Psoas muscle (tissue), 8 donors: ENCODE data around the gene ITGA3. TPM values are rescaled to one million over a fixed set of nuclear protein-coding genes. Genes with fewer than 3 reads are reported as not detected.

ENCODE experiments used
- ATAC-seq, 4 donors: fragments of 200-7000 bp; cut with Tn5 transposase; one replicate each; pipeline ENCODE4 v1.9.1; 2020; ENCODE audit warnings: moderate library complexity in 3 of 4, mild to moderate bottlenecking in 2 of 4
- DNase-seq, 2 donors: peaks; one replicate each; pipeline ENCODE4 v3.0.0-alpha.2; 2020
- H3K27ac ChIP-seq: fragments of 200-600 bp; one replicate; pipeline ENCODE4 v1.8.0; 2022
- H3K27me3 ChIP-seq, 3 donors: fragments of 200-600 bp in 1 of 3; one replicate each; pipeline versions ENCODE4 v1.6.1 to v1.8.0; 2013 to 2022; ENCODE audit warnings: low read length in 2 of 3, mild to moderate bottlenecking in 2 of 3, moderate library complexity in 1 of 3; ENCODE audit not compliant: insufficient read depth in 3 of 3
- H3K36me3 ChIP-seq, 2 donors: fragments of 200-600 bp in 1 of 2; one replicate each; pipeline versions ENCODE4 v1.6.1 to v1.8.0; 2013 to 2022; ENCODE audit warnings: low read depth in 1 of 2, mild to moderate bottlenecking in 1 of 2, moderate library complexity in 1 of 2; ENCODE audit not compliant: insufficient read depth in 1 of 2
- H3K4me1 ChIP-seq: fragments of 200-600 bp; one replicate; pipeline ENCODE4 v1.8.0; 2022
- H3K4me3 ChIP-seq: fragments of 200-600 bp; one replicate; pipeline ENCODE4 v1.8.0; 2022; ENCODE audit warnings: mild to moderate bottlenecking
- H3K9me3 ChIP-seq: fragments of 200-600 bp; one replicate; pipeline ENCODE4 v1.8.0; 2022
- WGBS, 3 donors: extraction: QIAGEN DNeasy Blood & Tissue Kit; methylation state at CpG; one replicate each; pipeline versions ENCODE4 v1.1.6 to v1.1.7; 2013; 5-methylcytosine and 5-hydroxymethylcytosine counted together
- intact Hi-C, 2 donors: fragments of 100-400 bp; cut with DNase I; formaldehyde crosslinking; loops; one replicate each; pipeline versions ENCODE4 v1.11.0 to v1.14.2; 2022
- polyA plus RNA-seq, 3 donors: library from polyadenylated mRNA; stranded (reverse); fragments of 200-250 nt; gene quantifications; one replicate each; pipeline ENCODE4 v1.2.3, GENCODE V29; 2013
- total RNA-seq, 4 donors: library from RNA; stranded (reverse); fragmentation: NEBNext Ultra II Directional in 2 of 4; extraction: Animal tissue kit (Norgen Biotek cat#: 25700) in 2 of 4; gene quantifications; one replicate each; pipeline versions ENCODE4 v1.2.1 to v1.2.4, GENCODE V29; 2021 to 2023
- TF ChIP-seq, protein P1 (sequence below): fragments of 200-600 bp; IDR thresholded peaks from one replicate; pipeline ENCODE4 v1.8.0; 2022; ENCODE audit warnings: antibody characterized with exemption
- donor health status: healthy with polysubstance abuse.
- donor health status: DM: no; HTN: no; CAD: no; lungs with moderate emphysema.
- donor health status: Bipolar disorder and iron deficiency.
- donor health status: healthy.
- donor health status: DM: yes; HTN: yes; CAD: no.
- donor health status: DM: no; HTN: no; CAD: no.
- donor health status: DM: no; HTN: no; CAD: no.
- donor health status: DM: yes; HTN: yes; CAD: no.

The ITGA3 gene
- total and polyA plus RNA-seq, 7 donors, result 4.9 to 21.9 (median 10.9) TPM

GRCh38 chr17:50026837-50027171 is 29.1 kb upstream of the ITGA3 start:
- DNase-seq (peak; percentile 85 to 90), ATAC-seq (peak; percentile 87 to 97 (median 90))
- H3K27ac ChIP-seq, result no peak overlapping the region
- H3K4me3 ChIP-seq, result peak overlapping the region; percentile 30
- TF ChIP-seq, protein P1, sequence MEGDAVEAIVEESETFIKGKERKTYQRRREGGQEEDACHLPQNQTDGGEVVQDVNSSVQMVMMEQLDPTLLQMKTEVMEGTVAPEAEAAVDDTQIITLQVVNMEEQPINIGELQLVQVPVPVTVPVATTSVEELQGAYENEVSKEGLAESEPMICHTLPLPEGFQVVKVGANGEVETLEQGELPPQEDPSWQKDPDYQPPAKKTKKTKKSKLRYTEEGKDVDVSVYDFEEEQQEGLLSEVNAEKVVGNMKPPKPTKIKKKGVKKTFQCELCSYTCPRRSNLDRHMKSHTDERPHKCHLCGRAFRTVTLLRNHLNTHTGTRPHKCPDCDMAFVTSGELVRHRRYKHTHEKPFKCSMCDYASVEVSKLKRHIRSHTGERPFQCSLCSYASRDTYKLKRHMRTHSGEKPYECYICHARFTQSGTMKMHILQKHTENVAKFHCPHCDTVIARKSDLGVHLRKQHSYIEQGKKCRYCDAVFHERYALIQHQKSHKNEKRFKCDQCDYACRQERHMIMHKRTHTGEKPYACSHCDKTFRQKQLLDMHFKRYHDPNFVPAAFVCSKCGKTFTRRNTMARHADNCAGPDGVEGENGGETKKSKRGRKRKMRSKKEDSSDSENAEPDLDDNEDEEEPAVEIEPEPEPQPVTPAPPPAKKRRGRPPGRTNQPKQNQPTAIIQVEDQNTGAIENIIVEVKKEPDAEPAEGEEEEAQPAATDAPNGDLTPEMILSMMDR, result peak; percentile 99
- H3K27me3 ChIP-seq, result peaks cover 0 to 17% (median 2%) of the 10 kb centered on the region in 3 donors
- H3K9me3 ChIP-seq, result no peaks in the 10 kb centered on the region
- intact Hi-C loops, result loop anchor here (1.0 to 2.0 kb wide), 3 partner anchors 30 to 60 kb away; partner anchors contain the start of gene ITGA3 (in 1 of the 2)
- no peaks in the 10 kb centered on the region for H3K36me3 ChIP-seq
- 0 to 3% (median 1%) methylated on average over 6 of the region's 6 CpGs for WGBS, 3 donors
- H3K4me1 ChIP-seq, result peaks cover 6% of the 10 kb centered on the region

- WGBS, 3 donors, result 6 to 7% (median 7%) methylated on average over 19 to 27 of the region's 27 CpGs
- TF ChIP-seq, protein P1, result no peak
- Histone ChIP-seq H3K27me3 (peaks cover 0 to 17% (median 2%) of the 10 kb centered on the region in 3 donors), H3K4me1 (peaks cover 6% of the 10 kb centered on the region), H3K9me3 (no peaks in the 10 kb centered on the region), H3K27ac (peak overlapping the region; percentile 23), H3K36me3 (no peaks in the 10 kb centered on the region), H3K4me3 (peak overlapping the region; percentile 30)
- intact Hi-C loops, result loop anchor here (1.0 to 2.0 kb wide), 3 partner anchors 29 to 60 kb away; partner anchors contain the start of gene ITGA3 (in 1 of the 2)
- DNase-seq, result peak; percentile 77
- ATAC-seq, result peak; percentile 58 to 79 (median 68)
Measured at GRCh38 chr17:50027172-50027880, 28.6 kb upstream of the ITGA3 start.

DNA sequence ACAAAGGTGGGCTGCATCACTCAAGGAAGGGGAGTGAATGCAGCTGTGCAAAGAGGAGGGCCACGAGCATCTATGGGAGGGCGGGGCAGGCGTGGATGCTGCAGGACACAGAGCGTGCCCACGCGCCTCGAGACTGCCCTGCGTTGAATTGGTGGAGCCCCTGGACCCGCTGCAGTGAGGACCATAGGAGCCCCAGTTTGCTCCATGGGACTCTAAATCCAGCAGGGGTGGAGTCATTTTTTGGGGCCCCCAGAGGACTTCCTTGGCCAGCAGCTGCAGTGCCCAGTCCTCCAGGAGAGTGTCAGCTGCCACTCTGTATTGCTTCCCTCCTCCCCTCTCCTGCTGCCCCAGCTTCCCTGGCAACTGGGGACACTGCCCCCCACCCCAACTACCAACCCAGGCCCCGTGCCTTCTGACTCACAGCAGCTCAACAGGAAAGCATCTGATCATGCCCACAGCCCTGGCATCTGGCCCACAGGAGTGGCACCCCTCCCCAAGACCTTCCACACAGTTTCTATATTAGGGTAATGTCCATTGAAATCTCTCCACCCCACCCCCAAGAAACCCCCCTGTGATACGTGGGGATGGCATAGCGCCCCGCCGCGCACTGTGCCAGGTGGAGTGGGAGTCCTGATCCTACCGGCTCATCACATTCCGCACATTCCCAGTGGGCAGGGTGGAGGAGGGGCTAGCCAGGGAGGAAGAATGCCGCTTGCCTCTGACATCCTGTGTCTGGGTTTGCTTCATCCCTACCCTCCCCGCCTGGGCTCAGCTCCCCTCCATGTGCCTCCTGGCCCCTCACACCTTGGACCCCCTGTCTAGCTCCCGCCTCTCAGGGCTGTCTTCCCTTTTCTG is 27.8 kb upstream of the ITGA3 start:
- TF ChIP-seq, protein P1, result no peak
- intact Hi-C loops, result loop anchor here (1.0 to 2.0 kb wide), 3 partner anchors 29 to 59 kb away; partner anchors contain the start of gene ITGA3 (in 1 of the 2)
- Histone ChIP-seq H3K4me1 (peaks cover 6% of the 10 kb centered on the region), H3K36me3 (no peaks in the 10 kb centered on the region), H3K9me3 (no peaks in the 10 kb centered on the region), H3K27ac (no peak overlapping the region), H3K27me3 (peaks cover 0 to 17% (median 2%) of the 10 kb centered on the region in 3 donors), H3K4me3 (no peak overlapping the region)
- peak in 2 of 4 donors; percentile 11 to 33 for ATAC-seq
- DNase-seq, result peak in 1 of 2 donors; percentile 41
- WGBS, 3 donors, result 43 to 54% (median 47%) methylated on average over 19 to 20 of the region's 20 CpGs

DNA sequence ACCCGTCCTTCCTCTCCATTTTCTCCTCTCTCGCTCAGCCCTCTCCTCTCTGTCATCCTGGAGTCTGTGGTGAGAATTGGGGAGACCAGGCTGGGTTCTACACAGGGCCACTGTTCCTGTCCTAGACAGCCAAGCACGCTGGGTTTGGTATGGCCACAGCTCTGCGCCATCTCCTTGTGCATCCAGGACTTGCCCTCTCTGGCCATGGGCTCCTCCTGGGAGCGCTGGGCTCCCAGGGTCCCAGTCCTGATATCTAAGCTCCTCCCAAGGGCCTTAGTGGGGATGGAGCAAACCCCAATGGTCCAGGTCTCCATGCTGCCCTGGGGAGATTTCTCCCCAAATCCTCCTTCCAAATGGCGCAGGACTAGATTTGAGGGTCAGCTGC is 27.2 kb upstream of the ITGA3 start:
- no peak for DNase-seq
- TF ChIP-seq, protein P1, result no peak
- Histone ChIP-seq H3K4me1 (peaks cover 6% of the 10 kb centered on the region), H3K27ac (no peak overlapping the region), H3K36me3 (no peaks in the 10 kb centered on the region), H3K9me3 (no peaks in the 10 kb centered on the region), H3K27me3 (peaks cover 0 to 17% (median 2%) of the 10 kb centered on the region in 3 donors), H3K4me3 (no peak overlapping the region)
- 82 to 87% (median 86%) methylated on average over 6 of the region's 6 CpGs for WGBS, 3 donors
- intact Hi-C loops, result no loop called here
- ATAC-seq, result no peak
